Heart left ventricle (tissue), 13 donors: ENCODE results near the gene BIVM.

Source experiments
- POLR2A ChIP-seq, 2 donors: fragments of 450-650 bp; IDR thresholded peaks; one replicate each; pipeline ENCODE4 v1.6.1; 2017; ENCODE audit warnings: antibody characterized with exemption in 2 of 2, mild to moderate bottlenecking in 2 of 2, moderate library complexity in 2 of 2
- TF ChIP-seq, protein P1 (sequence below), 12 donors: fragments of 200-600 bp; sonication (generic) in 4 of 12; IDR thresholded peaks; one replicate each; pipeline versions ENCODE4 v1.5.0 to v1.8.0; 2018 to 2022; ENCODE audit warnings: antibody characterized with exemption in 12 of 12, mild to moderate bottlenecking in 5 of 12
- donor health status: ischemic (EF 13 %, LVEDD 7.1; RV severe dilation, severe dysfunction).
- donor health status: DM: no; HTN: yes; CAD: no.
- donor health status: DM: no; HTN: no; CAD: no.
- donor health status: ischemic (EF 25% LVEDD 6.9; RV normal size, moderate dysfunction).
- donor health status: ischemic (EF 25% LVEDD 5.7; RV mildly dilated, moderate dysfunction).
- donor health status: ischemic (EF 35%, LVEDD 5.7; RV mildly dilated, moderate dysfunction).
- donor health status: nonischemic (EF 11% LVEDD 7.7; RV severe dilation, severe dysfunction).
- donor health status: DM: yes; HTN: yes; CAD: no.
- donor health status: PGD.
- donor health status: ischemic (EF 29% LVEDD 5.4; RV normal size, mild dysfunction).
- donor health status: nonischemic (EF 23%, LVEDD 6.1; RV moderate dilation, normal function).

- TF ChIP-seq, protein P1, sequence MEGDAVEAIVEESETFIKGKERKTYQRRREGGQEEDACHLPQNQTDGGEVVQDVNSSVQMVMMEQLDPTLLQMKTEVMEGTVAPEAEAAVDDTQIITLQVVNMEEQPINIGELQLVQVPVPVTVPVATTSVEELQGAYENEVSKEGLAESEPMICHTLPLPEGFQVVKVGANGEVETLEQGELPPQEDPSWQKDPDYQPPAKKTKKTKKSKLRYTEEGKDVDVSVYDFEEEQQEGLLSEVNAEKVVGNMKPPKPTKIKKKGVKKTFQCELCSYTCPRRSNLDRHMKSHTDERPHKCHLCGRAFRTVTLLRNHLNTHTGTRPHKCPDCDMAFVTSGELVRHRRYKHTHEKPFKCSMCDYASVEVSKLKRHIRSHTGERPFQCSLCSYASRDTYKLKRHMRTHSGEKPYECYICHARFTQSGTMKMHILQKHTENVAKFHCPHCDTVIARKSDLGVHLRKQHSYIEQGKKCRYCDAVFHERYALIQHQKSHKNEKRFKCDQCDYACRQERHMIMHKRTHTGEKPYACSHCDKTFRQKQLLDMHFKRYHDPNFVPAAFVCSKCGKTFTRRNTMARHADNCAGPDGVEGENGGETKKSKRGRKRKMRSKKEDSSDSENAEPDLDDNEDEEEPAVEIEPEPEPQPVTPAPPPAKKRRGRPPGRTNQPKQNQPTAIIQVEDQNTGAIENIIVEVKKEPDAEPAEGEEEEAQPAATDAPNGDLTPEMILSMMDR (IDR thresholded peaks at IDR 0.05), result no peak
- TF ChIP-seq POLR2A (IDR thresholded peaks at IDR 0.05), result no peak
These were observed 28.5 kb upstream of the BIVM start for GRCh38 chr13:102770435-102770834.
